Stimulated activated effector memory CD8-positive, alpha-beta T cell treated with anti-CD3 and anti-CD28 coated beads, Interleukin-12 subunit alpha, Interleukin-12 subunit beta, amount 100 ng/mL, for 72 hours (primary cell): ENCODE results near the gene TRIM37.
"Not testable (repeated sequence)": the region's sequence is repeated elsewhere in the genome, so short reads cannot be mapped to it uniquely, and the experiment has no call there.

Source experiments
- ATAC-seq: fragments of 150-1000 bp; cut with Tn5 transposase; 2 replicates; pipeline ENCODE4 v1.10.0; 2021
- DNase-seq, 2 donors: peaks; one replicate each; pipeline ENCODE4 v3.0.0; 2021 to 2022; ENCODE audit warnings: low spot score in 2 of 2
- H3K27ac Mint-ChIP-seq: one replicate; pipeline ENCODE4 v1.8.0; 2022; ENCODE audit warnings: mild to moderate bottlenecking, mixed read lengths
- H3K36me3 Mint-ChIP-seq: one replicate; pipeline ENCODE4 v1.8.0; 2022; ENCODE audit warnings: mild to moderate bottlenecking, mixed read lengths
- H3K4me1 Mint-ChIP-seq: one replicate; pipeline ENCODE4 v1.8.0; 2022; ENCODE audit warnings: mixed read lengths
- H3K4me3 Mint-ChIP-seq: one replicate; pipeline ENCODE4 v1.8.0; 2022; ENCODE audit warnings: mild to moderate bottlenecking, mixed read lengths
- H3K9me3 Mint-ChIP-seq: one replicate; pipeline ENCODE4 v1.8.0; 2022; ENCODE audit warnings: mixed read lengths

TRIM37 gene

DNA sequence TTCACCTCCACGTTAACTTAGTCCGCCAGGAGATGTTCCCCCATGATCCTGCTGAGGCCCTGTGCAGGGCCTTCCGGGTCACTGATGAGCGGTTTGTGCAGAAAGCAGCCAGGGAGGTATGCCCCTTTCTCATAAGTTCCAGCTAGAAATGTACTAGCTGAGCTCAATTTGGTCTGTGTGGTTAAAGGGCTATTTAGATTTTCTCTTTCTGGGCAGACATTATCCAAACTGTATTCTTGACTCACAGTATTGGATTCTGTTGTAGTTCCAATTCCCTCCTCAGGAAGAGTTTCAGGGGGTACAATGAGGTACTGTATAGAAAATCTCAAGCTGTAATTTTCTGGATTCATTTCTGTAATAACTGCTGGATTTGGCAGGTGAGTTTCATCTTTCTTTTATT is 137.1 kb downstream of the TRIM37 start:
- Mint-ChIP-seq H3K36me3 (no peaks in the 10 kb centered on the region), H3K4me3 (no peak overlapping the region), H3K4me1 (peaks cover 13% of the 10 kb centered on the region), H3K27ac (no peak overlapping the region), H3K9me3 (no peaks in the 10 kb centered on the region)
- ATAC-seq (no peak), DNase-seq (no peak)

GRCh38 chr17:58969156-58969555 is 137.5 kb downstream of the TRIM37 start:
- DNase-seq (no peak), ATAC-seq (no peak)
- no peak overlapping the region for H3K27ac Mint-ChIP-seq
- H3K4me3 Mint-ChIP-seq: no peak overlapping the region
- H3K9me3 Mint-ChIP-seq: no peaks in the 10 kb centered on the region
- H3K4me1 Mint-ChIP-seq: peaks cover 13% of the 10 kb centered on the region
- H3K36me3 Mint-ChIP-seq: no peaks in the 10 kb centered on the region

DNA sequence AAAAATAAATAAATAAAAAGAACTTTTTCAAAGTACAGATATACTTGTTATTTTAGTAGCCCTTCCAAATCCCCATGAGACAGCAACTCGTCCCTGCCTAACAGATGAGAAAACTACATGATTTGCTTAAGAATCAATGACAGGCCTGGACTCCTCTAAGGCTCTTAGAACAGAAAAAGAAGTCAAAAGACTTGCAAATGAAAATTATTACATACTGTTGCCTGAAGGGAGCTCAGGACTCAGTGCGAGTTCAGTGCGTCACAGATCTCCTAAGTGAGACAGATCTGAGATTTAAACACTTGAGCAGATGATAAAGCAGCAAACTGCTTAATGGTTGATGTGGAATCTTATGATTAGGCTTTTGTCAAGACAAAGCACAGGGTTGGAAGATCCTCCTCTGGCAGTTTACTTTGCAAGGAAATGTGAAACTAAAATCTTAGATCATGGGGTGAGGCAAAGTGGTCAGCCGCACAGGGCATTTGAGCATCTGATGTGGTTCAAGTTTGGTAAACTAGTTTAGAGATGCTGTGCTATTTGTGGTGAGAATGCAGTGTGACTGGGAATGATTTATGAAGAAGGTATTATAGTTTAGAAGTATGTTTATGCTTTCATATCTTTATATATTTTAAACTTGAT is 138.1 kb downstream of the TRIM37 start:
- Mint-ChIP-seq H3K4me3 (no peak overlapping the region), H3K36me3 (no peaks in the 10 kb centered on the region), H3K27ac (peak overlapping the region; percentile 20), H3K9me3 (no peaks in the 10 kb centered on the region), H3K4me1 (peaks cover 13% of the 10 kb centered on the region)
- DNase-seq (no peak), ATAC-seq (peak; percentile 51)

GRCh38 chr17:58966208-58966607 is 140.5 kb downstream of the TRIM37 start:
- Mint-ChIP-seq H3K36me3 (no peaks in the 10 kb centered on the region), H3K4me3 (no peak overlapping the region), H3K27ac (no peak overlapping the region), H3K9me3 (no peaks in the 10 kb centered on the region), H3K4me1 (peaks cover 13% of the 10 kb centered on the region)
- no peak for ATAC-seq
- no peak for DNase-seq

- DNase-seq (no peak), ATAC-seq (no peak)
- H3K27ac Mint-ChIP-seq: no peak overlapping the region
- H3K9me3 Mint-ChIP-seq: no peaks in the 10 kb centered on the region
- H3K4me3 Mint-ChIP-seq: no peak overlapping the region
- no peaks in the 10 kb centered on the region for H3K36me3 Mint-ChIP-seq
- H3K4me1 Mint-ChIP-seq: peaks cover 13% of the 10 kb centered on the region
Measured at GRCh38 chr17:58965221-58965620, 141.5 kb downstream of the TRIM37 start.

DNA sequence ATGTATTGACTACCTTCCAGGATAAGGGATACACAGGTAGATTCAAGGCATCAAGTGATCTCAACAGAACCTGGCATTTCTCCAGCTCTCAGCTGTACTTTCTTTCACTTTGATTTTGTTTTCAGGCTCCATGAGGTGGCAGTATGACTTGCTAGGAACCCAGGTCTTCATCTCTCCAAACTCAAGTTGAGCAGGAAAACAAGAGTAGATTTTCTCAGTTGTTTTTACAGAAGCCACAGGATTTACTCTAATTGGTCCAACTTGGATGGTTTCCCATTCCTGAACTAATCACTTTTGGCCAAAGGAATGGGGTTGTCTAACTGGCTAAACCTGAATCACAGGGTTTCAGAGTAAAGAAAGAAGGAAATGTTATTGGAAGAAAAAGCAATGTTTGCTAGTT is 146.6 kb downstream of the TRIM37 start:
- Mint-ChIP-seq H3K9me3 (no peaks in the 10 kb centered on the region), H3K4me1 (no peaks in the 10 kb centered on the region), H3K27ac (no peak overlapping the region), H3K36me3 (no peaks in the 10 kb centered on the region), H3K4me3 (no peak overlapping the region)
- DNase-seq (no peak), ATAC-seq (no peak)

DNA sequence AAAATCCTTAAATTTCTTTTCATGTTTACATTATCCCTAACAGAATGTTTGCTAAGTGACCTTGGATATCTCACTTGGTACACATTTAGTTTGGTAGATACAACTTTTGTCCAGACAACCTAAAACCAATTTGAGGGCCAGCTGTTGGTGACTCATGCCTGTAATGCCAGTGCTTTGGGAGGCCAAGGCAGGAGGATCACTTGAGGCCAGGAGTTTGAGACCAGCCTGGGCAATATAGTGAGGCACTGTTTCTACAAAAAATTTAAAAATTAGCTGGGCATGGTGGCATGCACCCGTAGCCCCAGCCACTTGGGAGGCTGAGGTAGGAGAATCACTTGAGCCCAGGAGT is 149.0 kb downstream of the TRIM37 start:
- not testable (repeated sequence) for H3K4me1 Mint-ChIP-seq, H3K4me3 Mint-ChIP-seq, DNase-seq, H3K27ac Mint-ChIP-seq, H3K36me3 Mint-ChIP-seq, H3K9me3 Mint-ChIP-seq, ATAC-seq

- Mint-ChIP-seq H3K9me3 (no peaks in the 10 kb centered on the region), H3K4me1 (no peaks in the 10 kb centered on the region), H3K27ac (no peak overlapping the region), H3K36me3 (no peaks in the 10 kb centered on the region), H3K4me3 (no peak overlapping the region)
- no peak for ATAC-seq
- DNase-seq: no peak
Measured at GRCh38 chr17:58956997-58957724, 149.5 kb downstream of the TRIM37 start.

GRCh38 chr17:58954358-58954757 is 152.3 kb downstream of the TRIM37 start:
- ATAC-seq, H3K4me1 Mint-ChIP-seq, H3K36me3 Mint-ChIP-seq, H3K27ac Mint-ChIP-seq, DNase-seq, H3K4me3 Mint-ChIP-seq: not testable (repeated sequence)
- peaks cover 11% of the 10 kb centered on the region for H3K9me3 Mint-ChIP-seq

GRCh38 chr17:58947824-58948223 is 158.9 kb downstream of the TRIM37 start:
- peaks cover 19% of the 10 kb centered on the region for H3K9me3 Mint-ChIP-seq
- peaks cover 5% of the 10 kb centered on the region for H3K4me1 Mint-ChIP-seq
- DNase-seq: no peak
- H3K4me3 Mint-ChIP-seq: no peak overlapping the region
- ATAC-seq: no peak
- no peaks in the 10 kb centered on the region for H3K36me3 Mint-ChIP-seq
- no peak overlapping the region for H3K27ac Mint-ChIP-seq

GRCh38 chr17:58947411-58947810 is 159.3 kb downstream of the TRIM37 start:
- peaks cover 19% of the 10 kb centered on the region for H3K9me3 Mint-ChIP-seq
- peaks cover 5% of the 10 kb centered on the region for H3K4me1 Mint-ChIP-seq
- no peak for ATAC-seq
- DNase-seq: no peak
- no peaks in the 10 kb centered on the region for H3K36me3 Mint-ChIP-seq
- no peak overlapping the region for H3K4me3 Mint-ChIP-seq
- no peak overlapping the region for H3K27ac Mint-ChIP-seq

DNA sequence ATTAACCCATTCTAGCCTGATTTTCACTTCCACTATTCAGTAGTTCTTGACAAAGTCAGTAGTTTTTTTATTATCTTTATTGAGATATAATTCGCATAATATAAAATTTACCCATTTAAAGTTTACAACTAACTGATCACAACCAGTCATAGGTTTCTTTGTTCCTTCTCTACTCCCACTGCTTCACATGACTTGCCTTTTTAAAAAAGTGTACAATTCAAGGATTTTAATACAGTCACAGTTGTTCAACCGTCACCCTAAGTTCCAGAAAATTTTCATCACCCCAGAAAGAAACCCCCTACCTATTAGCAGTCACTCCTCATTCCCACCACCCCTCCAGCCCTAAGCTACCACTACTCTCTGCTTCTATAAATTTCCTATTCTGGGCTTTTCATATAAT is 162.5 kb downstream of the TRIM37 start:
- DNase-seq (no peak), ATAC-seq (no peak)
- Mint-ChIP-seq H3K9me3 (peaks cover 7% of the 10 kb centered on the region), H3K4me1 (peaks cover 5% of the 10 kb centered on the region), H3K27ac (no peak overlapping the region), H3K36me3 (no peaks in the 10 kb centered on the region), H3K4me3 (no peak overlapping the region)

DNA sequence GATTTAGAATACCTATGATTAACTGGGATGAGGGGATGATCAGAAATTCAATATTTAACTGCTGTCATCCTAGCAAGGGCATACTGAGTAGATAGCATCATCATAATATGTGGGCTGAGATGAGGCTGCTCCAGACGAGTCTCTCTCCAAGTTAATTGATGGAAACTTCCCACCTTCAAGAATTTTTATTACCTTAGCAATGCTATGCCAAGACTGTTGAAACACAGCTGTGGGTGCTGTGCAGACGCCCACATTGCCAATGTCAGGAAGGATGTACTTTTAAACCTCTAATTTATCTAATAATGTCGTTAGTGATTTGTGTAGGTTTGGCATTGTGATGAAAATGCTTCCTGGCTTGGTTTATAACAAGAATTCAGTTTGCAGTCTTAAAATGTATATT is 170.4 kb downstream of the TRIM37 start:
- ATAC-seq: no peak
- no peak overlapping the region for H3K27ac Mint-ChIP-seq
- H3K4me1 Mint-ChIP-seq: no peaks in the 10 kb centered on the region
- DNase-seq: no peak
- H3K4me3 Mint-ChIP-seq: no peak overlapping the region
- no peaks in the 10 kb centered on the region for H3K9me3 Mint-ChIP-seq
- no peaks in the 10 kb centered on the region for H3K36me3 Mint-ChIP-seq

DNA sequence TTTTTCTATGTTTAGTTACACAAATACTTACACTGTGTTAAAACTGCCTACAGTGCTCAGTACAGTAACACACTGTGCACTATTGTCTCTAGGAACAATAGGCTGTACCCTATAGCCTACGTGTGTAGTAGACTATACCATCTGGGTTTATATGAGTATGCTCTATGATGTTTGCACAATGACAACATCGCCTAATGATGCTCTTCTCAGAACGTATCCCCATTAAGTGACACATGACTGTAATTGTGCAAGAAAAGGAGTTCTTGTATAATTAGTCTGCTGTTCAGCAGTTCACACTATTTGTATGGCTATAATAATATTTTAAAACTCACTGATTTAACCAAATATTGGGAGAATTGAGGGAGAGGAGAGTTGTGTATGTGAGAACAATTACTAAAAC is 173.7 kb downstream of the TRIM37 start:
- Mint-ChIP-seq H3K9me3 (no peaks in the 10 kb centered on the region), H3K27ac (no peak overlapping the region), H3K36me3 (no peaks in the 10 kb centered on the region), H3K4me3 (no peak overlapping the region), H3K4me1 (no peaks in the 10 kb centered on the region)
- ATAC-seq (no peak), DNase-seq (no peak)
